Measurements from ENCODE around the gene SYMPK. TPM values are rescaled to one million over a fixed set of nuclear protein-coding genes. Genes with fewer than 3 reads are reported as not detected.
"Not testable (repeated sequence)": the region's sequence is repeated elsewhere in the genome, so short reads cannot be mapped to it uniquely, and the experiment has no call there.

Gene SYMPK
- total and polyA plus RNA-seq, 9 donors, result 24.8 to 61.9 (median 50.1) TPM

GRCh38 chr19:45900738-45901431 is 37.9 kb upstream of the SYMPK start:
- 42% methylated on average over 22 of the region's 22 CpGs for WGBS, 3 donors
- intact Hi-C loops (cut with DNase I), result no loop called here
- H3K27ac ChIP-seq, result peak overlapping the region in 1 of 2 donors; percentile 35

GRCh38 chr19:45899919-45900589 is 37.1 kb upstream of the SYMPK start:
- Histone ChIP-seq H3K36me3 (no peaks in the 10 kb centered on the region), H3K9me3 (no peaks in the 10 kb centered on the region), H3K27ac (no peak overlapping the region), H3K4me3 (no peak overlapping the region), H3K27me3 (no peaks in the 10 kb centered on the region), H3K4me1 (ENCODE audit: insufficient read depth) (peaks cover 5% of the 10 kb centered on the region)
- DNase-seq, result no peak
- intact Hi-C loops (cut with DNase I), result no loop called here
- no peak for TF ChIP-seq POLR2A (IDR thresholded peaks at IDR 0.05)
- TF ChIP-seq EP300 (IDR thresholded peaks at IDR 0.05), result no peak
- TF ChIP-seq CTCF (IDR thresholded peaks at IDR 0.05), result no peak
- WGBS, 3 donors, result 88 to 93% (median 92%) methylated on average over 4 of the region's 4 CpGs

More at GRCh38 chr19:45900738-45901431, 37.9 kb upstream of the SYMPK start:
- H3K9me3 ChIP-seq, result no peaks in the 10 kb centered on the region
- no peaks in the 10 kb centered on the region for H3K27me3 ChIP-seq
- no peak for TF ChIP-seq EP300 (IDR thresholded peaks at IDR 0.05)
- no peak for TF ChIP-seq POLR2A (IDR thresholded peaks at IDR 0.05)
- TF ChIP-seq CTCF (IDR thresholded peaks at IDR 0.05), result no peak
- no peak for DNase-seq
- H3K4me1 ChIP-seq (ENCODE audit: insufficient read depth), result peaks cover 5% of the 10 kb centered on the region
- H3K4me3 ChIP-seq, result peak overlapping the region; percentile 62
- no peaks in the 10 kb centered on the region for H3K36me3 ChIP-seq

- Histone ChIP-seq H3K4me1 (ENCODE audit: insufficient read depth) (peaks cover 5% of the 10 kb centered on the region), H3K4me3 (no peak overlapping the region), H3K36me3 (no peaks in the 10 kb centered on the region), H3K27me3 (no peaks in the 10 kb centered on the region), H3K27ac (no peak overlapping the region), H3K9me3 (no peaks in the 10 kb centered on the region)
- TF ChIP-seq EP300 (IDR thresholded peaks at IDR 0.05), result no peak
- TF ChIP-seq CTCF (IDR thresholded peaks at IDR 0.05), result no peak
- no peak for TF ChIP-seq POLR2A (IDR thresholded peaks at IDR 0.05)
- WGBS, 3 donors, result 88 to 91% (median 91%) methylated on average over 7 of the region's 7 CpGs
- DNase-seq, result no peak
- intact Hi-C loops (cut with DNase I), result no loop called here
Observed at GRCh38 chr19:45899253-45899652, 36.3 kb upstream of the SYMPK start.

- intact Hi-C loops (cut with DNase I), result no loop called here
- DNase-seq, result no peak
- H3K27me3 ChIP-seq, result no peaks in the 10 kb centered on the region
- no peaks in the 10 kb centered on the region for H3K9me3 ChIP-seq
- 89 to 93% (median 93%) methylated on average over 8 of the region's 8 CpGs for WGBS, 3 donors
- peaks cover 5% of the 10 kb centered on the region for H3K4me1 ChIP-seq (ENCODE audit: insufficient read depth)
- H3K27ac ChIP-seq, result no peak overlapping the region
- no peaks in the 10 kb centered on the region for H3K36me3 ChIP-seq
- TF ChIP-seq POLR2A (IDR thresholded peaks at IDR 0.05) (no peak), CTCF (IDR thresholded peaks at IDR 0.05) (no peak), EP300 (IDR thresholded peaks at IDR 0.05) (no peak)
- H3K4me3 ChIP-seq, result no peak overlapping the region
Observed at GRCh38 chr19:45897261-45897812, 34.4 kb upstream of the SYMPK start.

- H3K4me3 ChIP-seq; H3K27me3 ChIP-seq; H3K36me3 ChIP-seq; H3K27ac ChIP-seq; intact Hi-C loops (cut with DNase I); H3K9me3 ChIP-seq; H3K4me1 ChIP-seq (ENCODE audit: insufficient read depth); DNase-seq: not testable (repeated sequence)
- WGBS, 3 donors, result 89 to 92% (median 92%) methylated on average over 12 of the region's 12 CpGs
Observed at GRCh38 chr19:45895983-45896599, 33.1 kb upstream of the SYMPK start.

Measured in ovary (tissue), 9 donors.